Tibial nerve (tissue), 4 donors: Measurements from ENCODE around the gene PLEKHM1. TPM values are rescaled to one million over a fixed set of nuclear protein-coding genes. Genes with fewer than 3 reads are reported as not detected.

Experiments
- DNase-seq, 2 donors: peaks; one replicate each; pipeline ENCODE4 v3.0.0-alpha.2; 2019; ENCODE audit warnings: low spot score in 2 of 2
- H3K27ac ChIP-seq, 4 donors: fragments of 200-600 bp; sonication (generic) in 3 of 4; one replicate each; pipeline ENCODE4 v1.5.1; 2017 to 2019; ENCODE audit warnings: mild to moderate bottlenecking in 1 of 4
- H3K27me3 ChIP-seq, 2 donors: fragments of 200-600 bp; sonication (generic) in 1 of 2; one replicate each; pipeline versions ENCODE4 v1.5.1 to v1.6.0; 2017 to 2019
- H3K36me3 ChIP-seq, 3 donors: fragments of 200-600 bp; sonication (generic); one replicate each; pipeline ENCODE4 v1.5.1; 2018 to 2019
- H3K4me1 ChIP-seq, 4 donors: fragments of 200-600 bp; sonication (generic) in 3 of 4; one replicate each; pipeline ENCODE4 v1.5.1; 2017 to 2019
- H3K4me3 ChIP-seq, 4 donors: fragments of 200-600 bp; sonication (generic) in 3 of 4; one replicate each; pipeline ENCODE4 v1.5.1; 2017 to 2019; ENCODE audit warnings: mild to moderate bottlenecking in 1 of 4, moderate library complexity in 1 of 4
- H3K9me3 ChIP-seq, 4 donors: fragments of 200-600 bp; sonication (generic) in 3 of 4; one replicate each; pipeline ENCODE4 v1.5.1; 2017 to 2019
- EP300 ChIP-seq, 2 donors: sonication (generic); formaldehyde crosslinking; IDR thresholded peaks; one replicate each; pipeline ENCODE4 v1.6.1; 2017; ENCODE audit warnings: antibody characterized with exemption in 2 of 2, mild to moderate bottlenecking in 1 of 2
- POLR2A ChIP-seq, 2 donors: fragments of 450-650 bp; IDR thresholded peaks; one replicate each; pipeline ENCODE4 v1.6.1; 2017; ENCODE audit warnings: antibody characterized with exemption in 2 of 2, mild to moderate bottlenecking in 2 of 2, moderate library complexity in 2 of 2
- WGBS, 2 donors: methylation state at CpG; one replicate each; pipeline ENCODE4 v1.1.5; 2018; 5-methylcytosine and 5-hydroxymethylcytosine counted together
- total RNA-seq, 4 donors: library from RNA; depleted of rRNA; stranded (reverse); fragments of >200 nt; gene quantifications; one replicate each; pipeline ENCODE4 v1.1.0, GENCODE V29; 2016
- TF ChIP-seq, protein P1 (sequence below), 5 experiments: fragments of 200-600 bp in 3 of 5; fragments of 450-650 bp in 2 of 5; sonication (generic) in 3 of 5; IDR thresholded peaks; one replicate each; pipeline ENCODE4 v1.5.1; 2016 to 2019; ENCODE audit warnings: antibody characterized with exemption in 5 of 5, mild to moderate bottlenecking in 3 of 5, moderate library complexity in 2 of 5

Gene PLEKHM1
- total RNA-seq, 4 donors from 2014 or later, result 36.7 to 75.7 (median 67.3) TPM

GRCh38 chr17:45391918-45392317, 98.6 kb downstream of the PLEKHM1 start:
- no peak overlapping the region for H3K4me3 ChIP-seq
- H3K36me3 ChIP-seq, result peaks cover 0 to 12% (median 5%) of the 10 kb centered on the region in 3 donors
- no peak for DNase-seq
- 94 to 95% methylated on average over 2 of the region's 2 CpGs for WGBS, 2 donors
- peaks cover 0 to 30% of the 10 kb centered on the region in 2 donors for H3K27me3 ChIP-seq
- no peak for TF ChIP-seq EP300 (IDR thresholded peaks at IDR 0.05)
- TF ChIP-seq POLR2A (IDR thresholded peaks at IDR 0.05), result no peak
- TF ChIP-seq, protein P1, sequence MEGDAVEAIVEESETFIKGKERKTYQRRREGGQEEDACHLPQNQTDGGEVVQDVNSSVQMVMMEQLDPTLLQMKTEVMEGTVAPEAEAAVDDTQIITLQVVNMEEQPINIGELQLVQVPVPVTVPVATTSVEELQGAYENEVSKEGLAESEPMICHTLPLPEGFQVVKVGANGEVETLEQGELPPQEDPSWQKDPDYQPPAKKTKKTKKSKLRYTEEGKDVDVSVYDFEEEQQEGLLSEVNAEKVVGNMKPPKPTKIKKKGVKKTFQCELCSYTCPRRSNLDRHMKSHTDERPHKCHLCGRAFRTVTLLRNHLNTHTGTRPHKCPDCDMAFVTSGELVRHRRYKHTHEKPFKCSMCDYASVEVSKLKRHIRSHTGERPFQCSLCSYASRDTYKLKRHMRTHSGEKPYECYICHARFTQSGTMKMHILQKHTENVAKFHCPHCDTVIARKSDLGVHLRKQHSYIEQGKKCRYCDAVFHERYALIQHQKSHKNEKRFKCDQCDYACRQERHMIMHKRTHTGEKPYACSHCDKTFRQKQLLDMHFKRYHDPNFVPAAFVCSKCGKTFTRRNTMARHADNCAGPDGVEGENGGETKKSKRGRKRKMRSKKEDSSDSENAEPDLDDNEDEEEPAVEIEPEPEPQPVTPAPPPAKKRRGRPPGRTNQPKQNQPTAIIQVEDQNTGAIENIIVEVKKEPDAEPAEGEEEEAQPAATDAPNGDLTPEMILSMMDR (IDR thresholded peaks at IDR 0.05), result no peak
- H3K4me1 ChIP-seq, result peaks cover 0 to 12% (median 0%) of the 10 kb centered on the region in 4 donors
- no peaks in the 10 kb centered on the region for H3K9me3 ChIP-seq
- H3K27ac ChIP-seq, result no peak overlapping the region

- peaks cover 0 to 6% (median 0%) of the 10 kb centered on the region in 3 donors for H3K36me3 ChIP-seq
- no peaks in the 10 kb centered on the region for H3K9me3 ChIP-seq
- peaks cover 0 to 30% of the 10 kb centered on the region in 2 donors for H3K27me3 ChIP-seq
- no peak overlapping the region for H3K4me3 ChIP-seq
- peaks cover 0 to 12% (median 0%) of the 10 kb centered on the region in 4 donors for H3K4me1 ChIP-seq
- 44 to 54% methylated on average over 5 of the region's 5 CpGs for WGBS, 2 donors
- H3K27ac ChIP-seq, result no peak overlapping the region
- TF ChIP-seq EP300 (IDR thresholded peaks at IDR 0.05) (no peak), POLR2A (IDR thresholded peaks at IDR 0.05) (no peak)
- TF ChIP-seq, protein P1 (IDR thresholded peaks at IDR 0.05), result no peak
- DNase-seq, result no peak
These were observed 99.2 kb downstream of the PLEKHM1 start for GRCh38 chr17:45391291-45391690.

- H3K27ac ChIP-seq, result no peak overlapping the region
- 13 to 46% methylated on average over 3 of the region's 3 CpGs for WGBS, 2 donors
These were observed 101.2 kb downstream of the PLEKHM1 start for GRCh38 chr17:45389354-45389753.

GRCh38 chr17:45388604-45389325, 101.8 kb downstream of the PLEKHM1 start:
- H3K36me3 ChIP-seq, result no peaks in the 10 kb centered on the region
- TF ChIP-seq POLR2A (IDR thresholded peaks at IDR 0.05) (no peak), EP300 (IDR thresholded peaks at IDR 0.05) (no peak)
- TF ChIP-seq, protein P1 (IDR thresholded peaks at IDR 0.05), result no peak
- no peak overlapping the region for H3K27ac ChIP-seq
- no peak for DNase-seq
- H3K4me3 ChIP-seq, result no peak overlapping the region
- 45 to 50% methylated on average over 10 of the region's 10 CpGs for WGBS, 2 donors
- H3K4me1 ChIP-seq, result peaks cover 0 to 6% (median 3%) of the 10 kb centered on the region in 4 donors
- H3K9me3 ChIP-seq, result no peaks in the 10 kb centered on the region
- peaks cover 0 to 30% of the 10 kb centered on the region in 2 donors for H3K27me3 ChIP-seq

More at GRCh38 chr17:45389354-45389753, 101.2 kb downstream of the PLEKHM1 start:
- TF ChIP-seq EP300 (IDR thresholded peaks at IDR 0.05), result no peak
- TF ChIP-seq POLR2A (IDR thresholded peaks at IDR 0.05), result no peak
- TF ChIP-seq, protein P1 (IDR thresholded peaks at IDR 0.05), result no peak
- DNase-seq, result no peak
- no peaks in the 10 kb centered on the region for H3K9me3 ChIP-seq
- H3K27me3 ChIP-seq, result peaks cover 0 to 30% of the 10 kb centered on the region in 2 donors
- no peak overlapping the region for H3K4me3 ChIP-seq
- peaks cover 0 to 6% (median 3%) of the 10 kb centered on the region in 4 donors for H3K4me1 ChIP-seq
- H3K36me3 ChIP-seq, result no peaks in the 10 kb centered on the region

- Histone ChIP-seq H3K27me3 (peaks cover 0 to 30% of the 10 kb centered on the region in 2 donors), H3K4me1 (peaks cover 0 to 6% (median 3%) of the 10 kb centered on the region in 4 donors), H3K9me3 (no peaks in the 10 kb centered on the region), H3K4me3 (no peak overlapping the region), H3K36me3 (no peaks in the 10 kb centered on the region), H3K27ac (no peak overlapping the region)
- no peak for TF ChIP-seq EP300 (IDR thresholded peaks at IDR 0.05)
- TF ChIP-seq POLR2A (IDR thresholded peaks at IDR 0.05), result no peak
- TF ChIP-seq, protein P1 (IDR thresholded peaks at IDR 0.05), result no peak
- 94% methylated on average over 3 of the region's 3 CpGs for WGBS, 2 donors
- no peak for DNase-seq
These were observed 102.8 kb downstream of the PLEKHM1 start for GRCh38 chr17:45387739-45388138.
